Natural killer cell treated with Interleukin-12 subunit alpha and Interleukin-12 subunit beta and Interleukin-15 and Interleukin-18, amount 100 ng/mL, for 72 hours (primary cell): ENCODE data around the gene RIPK1. TPM values are rescaled to one million over a fixed set of nuclear protein-coding genes. Genes with fewer than 3 reads are reported as not detected.

ENCODE experiments used
- ATAC-seq, 2 donors: fragments of 150-1000 bp; cut with Tn5 transposase in 1 of 2; sonication (Bioruptor Pico), chemical (Tn5 transposase) in 1 of 2; 2 replicates each; pipeline ENCODE4 v1.10.0; 2021
- DNase-seq: peaks from one replicate; pipeline ENCODE4 v3.0.0; 2022; ENCODE audit warnings: low spot score
- H3K27ac Mint-ChIP-seq, 2 donors: 1 replicate in 1 of 2; 2 replicates in 1 of 2; pipeline ENCODE4 v1.8.0; 2022; ENCODE audit warnings: mixed read lengths in 2 of 2, mild to moderate bottlenecking in 1 of 2, moderate library complexity in 1 of 2
- H3K27me3 Mint-ChIP-seq, 2 donors: 1 replicate in 1 of 2; 2 replicates in 1 of 2; pipeline ENCODE4 v1.8.0; 2022; ENCODE audit warnings: mixed read lengths in 2 of 2
- H3K36me3 Mint-ChIP-seq: one replicate; pipeline ENCODE4 v1.8.0; 2022; ENCODE audit warnings: mixed read lengths
- H3K4me1 Mint-ChIP-seq, 2 donors: 1 replicate in 1 of 2; 2 replicates in 1 of 2; pipeline ENCODE4 v1.8.0; 2022; ENCODE audit warnings: low read depth in 2 of 2, mixed read lengths in 2 of 2, mild to moderate bottlenecking in 1 of 2
- H3K4me3 Mint-ChIP-seq: one replicate; pipeline ENCODE4 v1.8.0; 2022; ENCODE audit warnings: mixed read lengths
- H3K9me3 Mint-ChIP-seq: 2 replicates; pipeline ENCODE4 v1.8.0; 2022; ENCODE audit warnings: mixed read lengths
- total RNA-seq, 2 donors: library from RNA; stranded (reverse); gene quantifications; one replicate each; pipeline ENCODE4 v1.2.3, GENCODE V29; 2022

The RIPK1 gene
- total RNA-seq, 2 donors from 2014 or later, result 28.2 to 41.4 TPM

GRCh38 chr6:3079682-3080081, 11.4 kb downstream of the RIPK1 start:
- Mint-ChIP-seq H3K4me1 (peaks cover 40% of the 10 kb centered on the region in 2 donors), H3K9me3 (no peaks in the 10 kb centered on the region), H3K4me3 (no peak overlapping the region), H3K27ac (peak overlapping the region; percentile 20 to 42), H3K36me3 (peaks cover 53% of the 10 kb centered on the region), H3K27me3 (no peaks in the 10 kb centered on the region)
- no peak for ATAC-seq
- DNase-seq, result no peak

- H3K4me1 Mint-ChIP-seq, result peaks cover 24 to 33% of the 10 kb centered on the region in 2 donors
- no peak overlapping the region for H3K27ac Mint-ChIP-seq
- no peaks in the 10 kb centered on the region for H3K27me3 Mint-ChIP-seq
- peaks cover 66% of the 10 kb centered on the region for H3K36me3 Mint-ChIP-seq
- ATAC-seq (no peak), DNase-seq (no peak)
- H3K4me3 Mint-ChIP-seq, result no peak overlapping the region
- H3K9me3 Mint-ChIP-seq, result no peaks in the 10 kb centered on the region
Observed at GRCh38 chr6:3081960-3082359, 13.7 kb downstream of the RIPK1 start.

- H3K27ac Mint-ChIP-seq, result no peak overlapping the region
- no peak overlapping the region for H3K4me3 Mint-ChIP-seq
- H3K27me3 Mint-ChIP-seq, result no peaks in the 10 kb centered on the region
Observed at GRCh38 chr6:3085074-3085473, 16.8 kb downstream of the RIPK1 start.

GRCh38 chr6:3086282-3086946, 18.1 kb downstream of the RIPK1 start:
- Mint-ChIP-seq H3K4me3 (no peak overlapping the region), H3K4me1 (peaks cover 33 to 42% of the 10 kb centered on the region in 2 donors), H3K9me3 (no peaks in the 10 kb centered on the region), H3K27ac (peak overlapping the region in 1 of 2 donors; percentile 85), H3K36me3 (peaks cover 68% of the 10 kb centered on the region), H3K27me3 (no peaks in the 10 kb centered on the region)
- ATAC-seq, result no peak
- DNase-seq, result no peak

More at GRCh38 chr6:3085074-3085473, 16.8 kb downstream of the RIPK1 start:
- no peak for DNase-seq
- Mint-ChIP-seq H3K9me3 (no peaks in the 10 kb centered on the region), H3K36me3 (peaks cover 69% of the 10 kb centered on the region), H3K4me1 (peaks cover 33 to 39% of the 10 kb centered on the region in 2 donors)
- ATAC-seq, result no peak

GRCh38 chr6:3088446-3088845, 20.2 kb downstream of the RIPK1 start:
- peak; percentile 72 for DNase-seq
- H3K27ac Mint-ChIP-seq, result peak overlapping the region; percentile 69 to 85
- H3K9me3 Mint-ChIP-seq, result no peaks in the 10 kb centered on the region
- ATAC-seq, result peak; percentile 93
- H3K27me3 Mint-ChIP-seq, result no peaks in the 10 kb centered on the region
- H3K36me3 Mint-ChIP-seq, result peaks cover 54% of the 10 kb centered on the region
- peaks cover 33 to 38% of the 10 kb centered on the region in 2 donors for H3K4me1 Mint-ChIP-seq
- H3K4me3 Mint-ChIP-seq, result peak overlapping the region; percentile 51

GRCh38 chr6:3088968-3089367, 20.7 kb downstream of the RIPK1 start:
- H3K36me3 Mint-ChIP-seq, result peaks cover 48% of the 10 kb centered on the region
- no peak for DNase-seq
- peaks cover 29 to 34% of the 10 kb centered on the region in 2 donors for H3K4me1 Mint-ChIP-seq
- no peaks in the 10 kb centered on the region for H3K27me3 Mint-ChIP-seq
- H3K9me3 Mint-ChIP-seq, result no peaks in the 10 kb centered on the region
- peak overlapping the region; percentile 69 to 85 for H3K27ac Mint-ChIP-seq
- peak overlapping the region; percentile 51 for H3K4me3 Mint-ChIP-seq
- ATAC-seq, result no peak

- ATAC-seq, result no peak
- Mint-ChIP-seq H3K4me1 (peaks cover 25 to 29% of the 10 kb centered on the region in 2 donors), H3K9me3 (no peaks in the 10 kb centered on the region), H3K27ac (peak overlapping the region in 1 of 2 donors; percentile 5), H3K27me3 (no peaks in the 10 kb centered on the region), H3K4me3 (no peak overlapping the region), H3K36me3 (peaks cover 47% of the 10 kb centered on the region)
- no peak for DNase-seq
Observed at GRCh38 chr6:3090013-3090412, 21.7 kb downstream of the RIPK1 start.

GRCh38 chr6:3094815-3095214, 26.5 kb downstream of the RIPK1 start:
- no peak overlapping the region for H3K27ac Mint-ChIP-seq
- DNase-seq (no peak), ATAC-seq (no peak)
- H3K9me3 Mint-ChIP-seq, result no peaks in the 10 kb centered on the region
- peaks cover 25% of the 10 kb centered on the region for H3K36me3 Mint-ChIP-seq
- H3K4me3 Mint-ChIP-seq, result no peak overlapping the region
- no peaks in the 10 kb centered on the region for H3K27me3 Mint-ChIP-seq
- H3K4me1 Mint-ChIP-seq, result peaks cover 1 to 4% of the 10 kb centered on the region in 2 donors

GRCh38 chr6:3102875-3103274, 34.6 kb downstream of the RIPK1 start:
- Mint-ChIP-seq H3K9me3 (no peaks in the 10 kb centered on the region), H3K27ac (no peak overlapping the region), H3K36me3 (peaks cover 31% of the 10 kb centered on the region), H3K4me1 (peaks cover 6% of the 10 kb centered on the region in 2 donors), H3K27me3 (no peaks in the 10 kb centered on the region), H3K4me3 (no peak overlapping the region)
- DNase-seq, result no peak
- peak in 1 of 2 donors; percentile 75 for ATAC-seq

GRCh38 chr6:3108746-3109414, 40.6 kb downstream of the RIPK1 start:
- Mint-ChIP-seq H3K27me3 (no peaks in the 10 kb centered on the region), H3K4me1 (peaks cover 6 to 14% of the 10 kb centered on the region in 2 donors), H3K4me3 (no peak overlapping the region), H3K27ac (peak overlapping the region in 1 of 2 donors; percentile 29), H3K36me3 (peaks cover 30% of the 10 kb centered on the region), H3K9me3 (no peaks in the 10 kb centered on the region)
- ATAC-seq (no peak), DNase-seq (no peak)

- Mint-ChIP-seq H3K4me3 (no peak overlapping the region), H3K36me3 (peaks cover 21% of the 10 kb centered on the region), H3K27ac (no peak overlapping the region), H3K4me1 (peaks cover 0 to 11% of the 10 kb centered on the region in 2 donors), H3K9me3 (no peaks in the 10 kb centered on the region), H3K27me3 (no peaks in the 10 kb centered on the region)
- ATAC-seq (no peak), DNase-seq (no peak)
Observed at GRCh38 chr6:3109761-3110160, 41.5 kb downstream of the RIPK1 start.

GRCh38 chr6:3114377-3114776, 46.1 kb downstream of the RIPK1 start:
- no peak overlapping the region for H3K4me3 Mint-ChIP-seq
- no peaks in the 10 kb centered on the region for H3K27me3 Mint-ChIP-seq
- H3K9me3 Mint-ChIP-seq, result no peaks in the 10 kb centered on the region
- no peak for DNase-seq
- ATAC-seq, result no peak
- peaks cover 14 to 19% of the 10 kb centered on the region in 2 donors for H3K4me1 Mint-ChIP-seq
- H3K27ac Mint-ChIP-seq, result no peak overlapping the region
- peaks cover 7% of the 10 kb centered on the region for H3K36me3 Mint-ChIP-seq

- Mint-ChIP-seq H3K4me3 (peak overlapping the region; percentile 83), H3K36me3 (no peaks in the 10 kb centered on the region), H3K4me1 (peaks cover 15 to 17% of the 10 kb centered on the region in 2 donors), H3K9me3 (no peaks in the 10 kb centered on the region), H3K27ac (peak overlapping the region; percentile 60 to 72), H3K27me3 (no peaks in the 10 kb centered on the region)
- ATAC-seq (no peak), DNase-seq (no peak)
Observed at GRCh38 chr6:3117912-3118352, 49.6 kb downstream of the RIPK1 start.

- peaks cover 15 to 17% of the 10 kb centered on the region in 2 donors for H3K4me1 Mint-ChIP-seq
- ATAC-seq, result peak; percentile 96 to 97
Observed at GRCh38 chr6:3118353-3119039, 50.2 kb downstream of the RIPK1 start, which contains the start of gene BPHL. Gene BPHL (plus strand): TSS chr6:3118711. CDS start chr6:3118741, 30 bp downstream.

More at GRCh38 chr6:3118353-3119039, 50.2 kb downstream of the RIPK1 start, which contains the start of gene BPHL:
- peak within 1 kb of the TSS; percentile 83 for H3K4me3 Mint-ChIP-seq
- H3K36me3 Mint-ChIP-seq, result no peaks in the 10 kb centered on the region
- H3K27me3 Mint-ChIP-seq, result no peaks in the 10 kb centered on the region
- peak within 1 kb of the TSS; percentile 72 to 80 for H3K27ac Mint-ChIP-seq
- peak; percentile 100 for DNase-seq
- H3K9me3 Mint-ChIP-seq, result no peaks in the 10 kb centered on the region
